ENCODE data around the gene COL5A2. TPM values are rescaled to one million over a fixed set of nuclear protein-coding genes. Genes with fewer than 3 reads are reported as not detected.

The COL5A2 gene
- 1,927 to 2,200 TPM (median 1,930 TPM) in 3 replicates for total RNA-seq
- long read RNA-seq, full-length matches to known transcripts, result 1,568 of 2,850 reads
- long read RNA-seq, partial matches to known transcripts, result 1,040 of 2,850 reads
- long read RNA-seq, other reads (novel, unspliced or antisense), result 242 of 2,850 reads

DNA sequence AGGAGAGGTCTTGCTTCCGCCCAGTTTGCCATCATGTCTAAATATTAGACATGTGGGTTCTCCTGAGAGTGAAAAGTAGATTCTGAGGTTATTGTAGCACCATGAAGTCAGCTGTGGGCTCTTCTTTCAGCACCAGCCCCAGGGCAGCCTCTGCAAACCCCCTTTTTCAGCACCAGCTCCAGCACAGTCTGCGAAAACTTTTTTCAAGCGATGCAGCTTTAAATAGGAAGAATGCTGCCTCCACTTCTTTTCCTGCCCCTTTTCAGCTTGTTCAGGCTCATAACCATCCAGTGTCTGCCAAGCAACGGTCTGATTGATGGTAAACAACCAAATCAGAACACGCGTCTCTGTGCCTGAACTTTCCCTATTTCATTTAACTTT lies at the start of gene COL5A2:
COL5A2 (minus strand) TSS at position 192 of the 381 bp plus-strand sequence; CDS start at position 35, 157 bp downstream.
- peaks cover 31% of the 10 kb centered on the region for H3K4me1 Mint-ChIP-seq (ENCODE audit: low read depth)
- peak within 1 kb of the TSS; percentile 95 for H3K4me3 Mint-ChIP-seq (ENCODE audit: unreplicated experiment)
- DNase-seq (ENCODE audit: low spot score), result no peak
- peak within 1 kb of the TSS; percentile 95 for H3K27ac Mint-ChIP-seq (ENCODE audit: unreplicated experiment)
- no peaks in the 10 kb centered on the region for H3K27me3 Mint-ChIP-seq (ENCODE audit: low read depth)
- peaks cover 20% of the 10 kb centered on the region for H3K36me3 Mint-ChIP-seq (ENCODE audit: low read depth)
- no peaks in the 10 kb centered on the region for H3K9me3 Mint-ChIP-seq (ENCODE audit: low read depth)
- TF ChIP-seq CTCF (IDR thresholded peaks at IDR 0.05), result peak; percentile 7

DNA sequence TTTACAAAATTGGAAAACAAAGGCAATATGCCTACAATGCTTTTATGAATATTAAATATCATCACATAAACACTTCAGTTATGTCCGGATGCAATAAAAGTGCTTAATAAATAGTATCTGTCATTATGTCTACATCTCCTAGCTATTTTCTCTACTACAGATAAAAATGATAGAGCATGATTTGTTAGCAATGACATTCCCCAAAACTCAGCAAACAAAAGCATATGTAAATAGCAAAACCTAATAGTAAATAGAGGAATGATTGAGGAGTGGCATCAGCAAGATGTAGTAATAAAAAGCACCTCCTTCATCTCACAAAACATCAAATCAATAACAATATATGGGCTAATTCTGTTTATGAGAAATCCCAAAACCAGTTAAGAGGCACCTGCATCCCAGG lies 46.5 kb upstream of the COL5A2 start:
- no peak for DNase-seq (ENCODE audit: low spot score)
- Mint-ChIP-seq H3K36me3 (ENCODE audit: low read depth) (no peaks in the 10 kb centered on the region), H3K9me3 (ENCODE audit: low read depth) (peaks cover 3% of the 10 kb centered on the region), H3K27ac (ENCODE audit: unreplicated experiment) (no peak overlapping the region), H3K27me3 (ENCODE audit: low read depth) (no peaks in the 10 kb centered on the region), H3K4me3 (ENCODE audit: unreplicated experiment) (no peak overlapping the region), H3K4me1 (ENCODE audit: low read depth) (peaks cover 31% of the 10 kb centered on the region)
- TF ChIP-seq CTCF (IDR thresholded peaks at IDR 0.05), result no peak

DNA sequence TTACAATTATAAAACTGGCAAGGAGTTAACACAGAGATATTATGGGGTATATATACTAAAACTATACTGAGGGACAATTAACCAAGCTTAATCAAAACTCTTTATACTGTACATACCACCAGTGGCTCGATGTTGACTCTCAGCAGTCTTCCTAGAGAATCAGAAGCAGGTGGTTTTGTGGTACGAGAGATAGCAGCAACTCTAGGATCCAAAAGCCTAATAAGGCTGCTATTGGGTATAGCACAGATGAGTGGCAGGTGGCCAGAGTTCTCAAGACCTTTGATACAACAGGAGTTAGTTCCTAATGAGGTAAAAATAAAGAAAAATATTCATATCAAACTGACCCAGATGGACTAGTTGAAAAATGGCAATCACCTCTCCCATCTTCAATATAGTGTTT lies 45.5 kb upstream of the COL5A2 start:
- Mint-ChIP-seq H3K27ac (ENCODE audit: unreplicated experiment) (no peak overlapping the region), H3K4me3 (ENCODE audit: unreplicated experiment) (no peak overlapping the region), H3K4me1 (ENCODE audit: low read depth) (peaks cover 36% of the 10 kb centered on the region), H3K27me3 (ENCODE audit: low read depth) (no peaks in the 10 kb centered on the region), H3K9me3 (ENCODE audit: low read depth) (peaks cover 3% of the 10 kb centered on the region), H3K36me3 (ENCODE audit: low read depth) (no peaks in the 10 kb centered on the region)
- TF ChIP-seq CTCF (IDR thresholded peaks at IDR 0.05), result no peak
- DNase-seq (ENCODE audit: low spot score), result no peak

GRCh38 chr2:189222468-189223105 lies 43.0 kb upstream of the COL5A2 start:
- peak overlapping the region; percentile 91 for H3K27ac Mint-ChIP-seq (ENCODE audit: unreplicated experiment)
- no peak for DNase-seq (ENCODE audit: low spot score)
- no peak overlapping the region for H3K4me3 Mint-ChIP-seq (ENCODE audit: unreplicated experiment)
- H3K27me3 Mint-ChIP-seq (ENCODE audit: low read depth), result no peaks in the 10 kb centered on the region
- no peaks in the 10 kb centered on the region for H3K36me3 Mint-ChIP-seq (ENCODE audit: low read depth)
- H3K9me3 Mint-ChIP-seq (ENCODE audit: low read depth), result peaks cover 3% of the 10 kb centered on the region
- TF ChIP-seq CTCF (IDR thresholded peaks at IDR 0.05), result no peak
- H3K4me1 Mint-ChIP-seq (ENCODE audit: low read depth), result peaks cover 51% of the 10 kb centered on the region

DNA sequence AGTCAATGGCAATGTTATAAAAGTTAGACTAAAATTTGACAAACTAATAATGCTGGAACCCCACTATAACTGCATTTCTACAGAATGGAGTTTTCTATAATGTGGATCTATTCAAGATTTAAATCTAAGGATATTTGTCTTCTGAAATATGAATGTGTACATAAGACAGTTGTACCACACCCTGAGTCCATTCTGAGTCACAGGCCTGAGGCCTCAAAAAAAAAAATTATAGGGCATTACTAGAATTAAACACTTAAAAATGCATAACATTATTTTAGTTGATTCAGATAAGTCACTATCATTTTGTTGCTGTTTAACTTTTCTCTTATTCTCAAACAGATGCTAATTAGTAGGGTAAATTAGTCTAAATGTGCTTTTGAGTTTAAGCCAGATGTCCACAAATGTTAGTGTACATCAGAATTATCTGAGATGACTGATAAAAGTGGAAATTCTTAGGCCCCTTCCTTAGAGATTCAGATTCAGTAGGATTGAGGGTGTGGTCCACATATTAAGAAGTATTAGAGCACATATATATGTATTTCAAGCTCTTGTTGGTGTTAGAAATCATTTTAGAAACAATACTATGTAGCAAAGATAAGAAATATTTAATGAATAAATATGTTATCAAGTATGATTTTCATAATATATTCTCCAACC lies 42.4 kb upstream of the COL5A2 start:
- Mint-ChIP-seq H3K27me3 (ENCODE audit: low read depth) (no peaks in the 10 kb centered on the region), H3K36me3 (ENCODE audit: low read depth) (no peaks in the 10 kb centered on the region), H3K4me1 (ENCODE audit: low read depth) (peaks cover 58% of the 10 kb centered on the region), H3K9me3 (ENCODE audit: low read depth) (no peaks in the 10 kb centered on the region), H3K4me3 (ENCODE audit: unreplicated experiment) (no peak overlapping the region), H3K27ac (ENCODE audit: unreplicated experiment) (peak overlapping the region; percentile 91)
- no peak for TF ChIP-seq CTCF (IDR thresholded peaks at IDR 0.05)
- no peak for DNase-seq (ENCODE audit: low spot score)
